Prostate gland (tissue), 2 donors: Measurements from ENCODE around the gene PLCB4. TPM values are rescaled to one million over a fixed set of nuclear protein-coding genes. Genes with fewer than 3 reads are reported as not detected.

Source experiments
- DNase-seq: peaks from one replicate; pipeline ENCODE4 v3.0.0-alpha.2; 2019; ENCODE audit warnings: low spot score
- H3K27ac ChIP-seq, 2 donors: fragments of 200-600 bp; sonication (generic); 2 replicates each; pipeline ENCODE4 v1.5.1; 2017 to 2019
- H3K27me3 ChIP-seq: fragments of 200-600 bp; sonication (generic); replicated peaks from 2 replicates; pipeline ENCODE4 v1.5.1; 2019; ENCODE audit not compliant: insufficient read depth
- H3K36me3 ChIP-seq, 2 donors: fragments of 200-600 bp; sonication (generic); 1 replicate in 1 of 2; 2 replicates in 1 of 2; pipeline versions ENCODE4 v1.5.1 to v1.8.1; 2017 to 2019
- H3K4me1 ChIP-seq: fragments of 200-600 bp; sonication (generic); replicated peaks from 2 replicates; pipeline ENCODE4 v1.5.1; 2019
- H3K4me3 ChIP-seq, 2 donors: fragments of 200-600 bp; sonication (generic); 2 replicates each; pipeline ENCODE4 v1.5.1; 2017 to 2019
- H3K9me3 ChIP-seq: fragments of 200-600 bp; sonication (generic); 2 replicates; pipeline ENCODE4 v1.5.1; 2017
- POLR2A ChIP-seq: fragments of 450-650 bp; IDR thresholded peaks from one replicate; pipeline ENCODE4 v1.6.1; 2016; ENCODE audit warnings: antibody characterized with exemption, mild to moderate bottlenecking
- POLR2AphosphoS5 ChIP-seq: sonication (generic); formaldehyde crosslinking; IDR thresholded peaks from one replicate; pipeline ENCODE4 v1.6.1; 2017; ENCODE audit warnings: antibody characterized with exemption
- WGBS: methylation state at CpG from one replicate; pipeline ENCODE4 v1.1.5; 2018; 5-methylcytosine and 5-hydroxymethylcytosine counted together
- intact Hi-C: fragments of 100-400 bp; cut with DNase I; formaldehyde crosslinking; loops from one replicate; pipeline ENCODE4 v1.14.2; 2022
- total RNA-seq, 2 donors: library from RNA; depleted of rRNA; stranded (reverse); fragments of >200 nt; gene quantifications; one replicate each; pipeline ENCODE4 v1.1.0, GENCODE V29; 2016
- TF ChIP-seq, protein P1 (sequence below), 4 experiments: fragments of 200-600 bp in 2 of 4; fragments of 450-650 bp in 2 of 4; sonication (generic) in 2 of 4; IDR thresholded peaks; 1 replicate in 3 of 4; 2 replicates in 1 of 4; pipeline ENCODE4 v1.5.1; 2016 to 2019; ENCODE audit warnings: antibody characterized with exemption in 4 of 4, mild to moderate bottlenecking in 2 of 4, moderate library complexity in 2 of 4

The PLCB4 gene
- total RNA-seq, 2 donors from 2014 or later = 9.1 to 11.6 TPM

DNA sequence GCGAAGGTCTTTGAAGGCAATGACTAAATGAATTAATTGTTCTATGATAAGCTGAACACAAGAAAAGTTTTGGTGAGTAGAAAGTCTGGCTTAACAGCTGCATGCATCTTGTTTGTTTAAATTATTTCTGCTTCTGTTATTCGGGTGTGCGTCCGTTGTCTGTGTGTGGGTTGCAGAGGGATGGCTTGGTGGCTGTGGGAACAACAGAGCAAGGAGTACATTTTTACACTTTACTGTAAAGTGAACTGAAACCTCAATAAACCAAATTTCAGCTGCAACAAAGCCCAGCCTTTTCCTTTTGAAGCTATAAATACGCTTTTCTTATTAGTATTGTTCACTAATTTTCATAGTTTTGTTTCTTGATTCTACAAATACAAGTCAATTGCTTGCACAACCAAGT lies 442.0 kb downstream of the PLCB4 start:
- Histone ChIP-seq H3K36me3 (no peaks in the 10 kb centered on the region), H3K4me3 (no peak overlapping the region), H3K27me3 (peaks cover 11% of the 10 kb centered on the region), H3K4me1 (no peaks in the 10 kb centered on the region), H3K27ac (no peak overlapping the region), H3K9me3 (no peaks in the 10 kb centered on the region)
- DNase-seq = no peak
- WGBS = 77% methylated on average over 5 of the region's 5 CpGs
- intact Hi-C loops = no loop called here
- no peak for TF ChIP-seq POLR2AphosphoS5
- TF ChIP-seq POLR2A = no peak
- TF ChIP-seq, protein P1, sequence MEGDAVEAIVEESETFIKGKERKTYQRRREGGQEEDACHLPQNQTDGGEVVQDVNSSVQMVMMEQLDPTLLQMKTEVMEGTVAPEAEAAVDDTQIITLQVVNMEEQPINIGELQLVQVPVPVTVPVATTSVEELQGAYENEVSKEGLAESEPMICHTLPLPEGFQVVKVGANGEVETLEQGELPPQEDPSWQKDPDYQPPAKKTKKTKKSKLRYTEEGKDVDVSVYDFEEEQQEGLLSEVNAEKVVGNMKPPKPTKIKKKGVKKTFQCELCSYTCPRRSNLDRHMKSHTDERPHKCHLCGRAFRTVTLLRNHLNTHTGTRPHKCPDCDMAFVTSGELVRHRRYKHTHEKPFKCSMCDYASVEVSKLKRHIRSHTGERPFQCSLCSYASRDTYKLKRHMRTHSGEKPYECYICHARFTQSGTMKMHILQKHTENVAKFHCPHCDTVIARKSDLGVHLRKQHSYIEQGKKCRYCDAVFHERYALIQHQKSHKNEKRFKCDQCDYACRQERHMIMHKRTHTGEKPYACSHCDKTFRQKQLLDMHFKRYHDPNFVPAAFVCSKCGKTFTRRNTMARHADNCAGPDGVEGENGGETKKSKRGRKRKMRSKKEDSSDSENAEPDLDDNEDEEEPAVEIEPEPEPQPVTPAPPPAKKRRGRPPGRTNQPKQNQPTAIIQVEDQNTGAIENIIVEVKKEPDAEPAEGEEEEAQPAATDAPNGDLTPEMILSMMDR (IDR thresholded peaks at IDR 0.05) = no peak

DNA sequence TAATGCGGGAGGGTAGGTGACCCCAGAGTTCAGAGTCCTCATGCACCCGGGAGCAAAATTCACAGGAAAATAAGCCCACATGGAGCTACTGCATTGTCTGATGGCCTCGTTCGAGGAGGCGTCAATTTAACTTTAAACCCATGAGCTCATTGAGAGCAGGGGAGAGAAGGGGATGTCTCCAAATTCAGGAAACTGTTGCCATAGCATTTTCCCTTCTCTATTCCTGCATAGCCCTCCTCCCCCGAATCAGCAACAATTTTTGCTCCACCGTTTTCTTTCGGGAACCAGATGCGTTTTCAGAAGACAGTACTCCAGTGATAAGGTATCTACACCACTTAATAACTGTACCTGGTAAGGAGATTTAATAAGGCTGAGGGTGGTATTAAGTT lies 445.2 kb downstream of the PLCB4 start:
- Histone ChIP-seq H3K9me3 (no peaks in the 10 kb centered on the region), H3K4me1 (no peaks in the 10 kb centered on the region), H3K27ac (no peak overlapping the region), H3K4me3 (no peak overlapping the region), H3K36me3 (no peaks in the 10 kb centered on the region), H3K27me3 (peaks cover 5% of the 10 kb centered on the region)
- 18% methylated on average over 9 of the region's 9 CpGs for WGBS
- intact Hi-C loops = no loop called here
- DNase-seq = no peak
- TF ChIP-seq, protein P1 (IDR thresholded peaks at IDR 0.05) = no peak
- TF ChIP-seq POLR2A (no peak), POLR2AphosphoS5 (no peak)

DNA sequence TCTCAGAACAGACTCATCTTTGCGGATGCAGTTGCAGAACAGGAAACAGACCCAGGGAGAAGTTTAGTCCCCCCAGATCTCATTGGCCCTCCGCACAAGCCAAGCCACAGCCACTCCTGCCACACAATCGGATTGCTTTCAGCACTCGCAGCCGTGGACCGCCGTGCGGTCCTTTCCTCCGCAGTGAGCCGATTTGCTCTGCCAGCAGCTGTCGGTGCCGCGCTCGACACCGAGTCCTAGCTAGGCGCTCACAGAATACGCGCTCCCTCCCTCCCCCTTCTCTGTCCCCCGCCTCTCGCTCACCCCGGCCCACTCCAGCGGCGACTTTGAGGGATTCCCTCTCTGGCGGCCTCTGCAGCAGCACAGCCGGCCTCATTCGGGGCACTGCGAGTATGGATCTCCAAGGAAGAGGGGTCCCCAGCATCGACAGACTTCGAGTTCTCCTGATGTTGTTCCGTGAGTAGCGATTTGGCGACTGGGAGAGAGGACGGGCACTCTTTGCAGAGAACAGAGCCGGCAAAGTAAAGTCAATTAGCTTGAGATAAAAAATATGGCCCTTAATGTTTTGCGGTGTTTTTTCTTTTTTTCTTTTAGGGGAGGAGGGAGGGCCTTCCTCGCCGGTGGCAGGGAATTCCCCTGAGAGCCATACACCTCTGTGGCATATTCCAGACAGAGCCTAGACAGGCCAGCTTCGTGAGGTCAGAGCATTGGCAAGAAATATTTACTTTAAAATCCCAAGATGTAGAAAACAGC lies 445.8 kb downstream of the PLCB4 start, which contains the start of gene LAMP5:
LAMP5 (plus strand) TSS at position 130 of the 753 bp plus-strand sequence; CDS start at position 393, 263 bp downstream.
- TF ChIP-seq POLR2A = no peak
- TF ChIP-seq, protein P1 (IDR thresholded peaks at IDR 0.05) = no peak
- TF ChIP-seq POLR2AphosphoS5 = no peak
- intact Hi-C loops = no loop called here
- H3K4me3 ChIP-seq = peak within 1 kb of the TSS; percentile 5 to 7
- peaks cover 5% of the 10 kb centered on the region for H3K27me3 ChIP-seq
- no peaks in the 10 kb centered on the region for H3K9me3 ChIP-seq
- no peak within 1 kb of the TSS for H3K27ac ChIP-seq
- no peaks in the 10 kb centered on the region for H3K4me1 ChIP-seq
- H3K36me3 ChIP-seq = no peaks in the 10 kb centered on the region
- 2% methylated on average over 38 of the region's 38 CpGs for WGBS
- no peak for DNase-seq

DNA sequence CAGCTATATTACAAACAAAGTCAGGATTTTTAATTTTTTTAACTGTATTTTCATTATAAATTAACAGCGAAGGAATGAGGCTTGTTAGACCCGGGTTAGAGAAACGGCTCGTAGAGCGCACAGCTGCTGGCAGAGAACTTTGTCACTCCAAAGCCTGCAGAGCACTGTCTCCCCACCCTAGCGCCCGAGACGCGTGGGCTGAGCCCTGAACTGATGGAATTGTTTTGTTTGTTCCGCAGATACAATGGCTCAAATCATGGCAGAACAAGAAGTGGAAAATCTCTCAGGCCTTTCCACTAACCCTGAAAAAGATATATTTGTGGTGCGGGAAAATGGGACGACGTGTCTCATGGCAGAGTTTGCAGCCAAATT lies 446.3 kb downstream of the PLCB4 start:
- no peak overlapping the region for H3K4me3 ChIP-seq
- H3K27ac ChIP-seq = no peak overlapping the region
- peaks cover 5% of the 10 kb centered on the region for H3K27me3 ChIP-seq
- no peak for DNase-seq
- H3K9me3 ChIP-seq = no peaks in the 10 kb centered on the region
- TF ChIP-seq POLR2A (no peak), POLR2AphosphoS5 (no peak)
- TF ChIP-seq, protein P1 (IDR thresholded peaks at IDR 0.05) = no peak
- WGBS = 14% methylated on average over 13 of the region's 13 CpGs
- no peaks in the 10 kb centered on the region for H3K4me1 ChIP-seq
- intact Hi-C loops = no loop called here
- no peaks in the 10 kb centered on the region for H3K36me3 ChIP-seq

DNA sequence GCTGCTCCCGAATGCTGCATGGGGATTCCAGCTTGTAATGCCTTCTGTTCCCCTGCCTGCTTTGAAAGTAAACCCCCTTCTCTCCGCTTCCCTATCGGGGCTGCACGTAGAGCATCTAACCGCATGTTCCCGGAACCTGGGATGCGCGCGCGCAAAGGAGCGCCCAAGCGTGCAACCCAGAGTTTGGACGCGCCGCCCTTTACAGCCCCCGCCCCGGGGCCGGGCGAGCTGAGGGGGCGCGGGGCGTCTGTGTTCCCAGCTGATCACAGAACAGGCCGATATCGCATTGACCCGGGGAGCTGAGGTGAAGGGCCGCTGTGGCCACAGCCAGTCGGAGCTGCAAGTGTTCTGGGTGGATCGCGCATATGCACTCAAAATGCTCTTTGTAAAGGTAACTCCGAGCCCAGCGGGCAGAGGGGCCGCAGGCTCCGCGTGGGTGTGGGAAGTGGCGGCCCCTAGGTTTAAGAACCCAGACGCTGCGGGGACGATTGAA lies 446.9 kb downstream of the PLCB4 start:
- intact Hi-C loops = no loop called here
- TF ChIP-seq POLR2AphosphoS5 (no peak), POLR2A (no peak)
- TF ChIP-seq, protein P1 (IDR thresholded peaks at IDR 0.05) = no peak
- Histone ChIP-seq H3K27me3 (peaks cover 5% of the 10 kb centered on the region), H3K9me3 (no peaks in the 10 kb centered on the region), H3K4me3 (peak overlapping the region in 1 of 2 donors; percentile 4), H3K4me1 (no peaks in the 10 kb centered on the region), H3K27ac (no peak overlapping the region), H3K36me3 (no peaks in the 10 kb centered on the region)
- whole genome bisulfite sequencing = 6% methylated on average over 38 of the region's 38 CpGs
- no peak for DNase-seq
